GM12878 (cell line): ENCODE results near the gene APPBP2. TPM values are rescaled to one million over a fixed set of nuclear protein-coding genes. Genes with fewer than 3 reads are reported as not detected.

Experiments used
- ATAC-seq: fragments of 200-7000 bp; cut with Tn5 transposase; 3 replicates; pipeline ENCODE4 v1.9.1; 2020; ENCODE audit warnings: mild to moderate bottlenecking, moderate library complexity
- BruUV-seq: library from RNA; stranded (reverse); fragments of 400-500 nt; replicated peaks from 2 replicates; lab custom pipeline; 2021; lab: Mats Ljungman, UMichigan
- CTCF ChIA-PET: fragments of 300-600 bp; sonication (Branson Sonifier 250); formaldehyde crosslinking; extraction: SDS; loops from one replicate; lab custom pipeline; 2021; ENCODE audit warnings: inconsistent platforms; lab: Yijun Ruan, JAX
- POLR2A ChIA-PET: fragments of 350-600 bp; formaldehyde crosslinking; extraction: SDS; loops from one replicate; lab custom pipeline; 2021; ENCODE audit warnings: inconsistent platforms; lab: Charles Lee
- RAD21 ChIA-PET: fragments of 300-600 bp; sonication (Branson Sonifier 250); formaldehyde crosslinking; loops from one replicate; lab custom pipeline; 2023; ENCODE audit warnings: antibody characterized with exemption; ENCODE audit not compliant: unreplicated experiment; lab: Charles Lee
- SMC1A ChIA-PET: fragments of 300-600 bp; sonication (Branson Sonifier 250); formaldehyde crosslinking; loops from one replicate; lab custom pipeline; 2023; ENCODE audit not compliant: unreplicated experiment, uncharacterized antibody; lab: Charles Lee
- DNase-seq: peaks from one replicate; pipeline ENCODE4 v3.0.0-alpha.2; 2011; ENCODE audit warnings: low read depth, low spot score
- FAIRE-seq: peaks from 3 replicates; lab custom pipeline; 2011; peaks lifted over from hg19 to GRCh38; lab: Jason Lieb, UNC
- H2AFZ ChIP-seq: 2 replicates; pipeline ENCODE4 v1.6.0; 2011; ENCODE audit warnings: low read depth, low read length, control low read depth; ENCODE audit not compliant: control insufficient read depth
- H3K27ac ChIP-seq: 2 replicates; pipeline ENCODE4 v1.5.1; 2011; ENCODE audit warnings: control low read depth; ENCODE audit not compliant: control insufficient read depth, insufficient read depth
- H3K27me3 ChIP-seq, 2 experiments: replicated peaks in 1 of 2; 2 replicates each; pipeline versions ENCODE4 v1.6.0 to v1.6.1; 2011; ENCODE audit warnings: low read length in 1 of 2; ENCODE audit not compliant: control insufficient read depth in 2 of 2, insufficient read depth in 2 of 2
- H3K36me3 ChIP-seq, 2 experiments: 2 replicates each; pipeline ENCODE4 v1.5.1; 2011; ENCODE audit warnings: low read length in 1 of 2; ENCODE audit not compliant: control insufficient read depth in 2 of 2, insufficient read depth in 2 of 2
- H3K4me1 ChIP-seq: 2 replicates; pipeline ENCODE4 v1.6.1; 2011; ENCODE audit warnings: mild to moderate bottlenecking, low read length, moderate library complexity, mixed read lengths; ENCODE audit not compliant: control insufficient read depth, insufficient read depth
- H3K4me2 ChIP-seq: 2 replicates; pipeline ENCODE4 v1.6.0; 2011; ENCODE audit warnings: control low read depth; ENCODE audit not compliant: control insufficient read depth, insufficient read depth
- H3K4me3 ChIP-seq: fragments of 200-600 bp; sonication (generic); 2 replicates; pipeline ENCODE4 v1.5.1; 2016
- H3K79me2 ChIP-seq: 2 replicates; pipeline ENCODE4 v1.6.0; 2011; ENCODE audit warnings: low read length; ENCODE audit not compliant: control insufficient read depth, insufficient read depth
- H3K9ac ChIP-seq: 2 replicates; pipeline ENCODE4 v1.8.0; 2011; ENCODE audit warnings: low read length, control low read depth, mixed read lengths; ENCODE audit not compliant: control insufficient read depth, insufficient read depth
- H3K9me3 ChIP-seq: replicated peaks from 3 replicates; pipeline ENCODE4 v1.5.1; 2011; ENCODE audit warnings: mild to moderate bottlenecking, low read length; ENCODE audit not compliant: control insufficient read depth, insufficient read depth
- H4K20me1 ChIP-seq: 2 replicates; pipeline ENCODE4 v1.6.0; 2011; ENCODE audit not compliant: control insufficient read depth, insufficient read depth
- CBX5 ChIP-seq: sonication (generic); IDR thresholded peaks from 2 replicates; pipeline ENCODE4 v1.6.1; 2016; ENCODE audit warnings: low read depth, moderate library complexity, mild to moderate bottlenecking, inconsistent platforms
- CEBPB ChIP-seq, 2 experiments: fragments of 150-350 bp in 1 of 2; IDR thresholded peaks; 2 replicates each; pipeline ENCODE4 v1.6.1; 2012 to 2014; ENCODE audit warnings: low read depth in 2 of 2, low read length in 2 of 2, borderline replicate concordance in 1 of 2, inconsistent platforms in 1 of 2
- CREB1 ChIP-seq: IDR thresholded peaks from 2 replicates; pipeline ENCODE4 v1.6.1; 2012; ENCODE audit warnings: low read depth, mild to moderate bottlenecking, inconsistent platforms
- KLF5 ChIP-seq: fragments of 450-650 bp; IDR thresholded peaks from 2 replicates; pipeline ENCODE4 v1.6.1; 2014; ENCODE audit warnings: mild to moderate bottlenecking; ENCODE audit not compliant: partially characterized antibody
- NBN ChIP-seq: fragments of 450-650 bp; IDR thresholded peaks from 2 replicates; pipeline ENCODE4 v1.6.1; 2016
- NR2C1 ChIP-seq: fragments of 450-650 bp; IDR thresholded peaks from 2 replicates; pipeline ENCODE4 v1.6.1; 2017; ENCODE audit warnings: antibody characterized with exemption, mild to moderate bottlenecking, moderate library complexity
- NR2C2 ChIP-seq: IDR thresholded peaks from 2 replicates; pipeline ENCODE4 v1.6.1; 2011; ENCODE audit warnings: borderline replicate concordance, low read depth; ENCODE audit not compliant: control insufficient read depth, insufficient read length
- RFX5 ChIP-seq: IDR thresholded peaks from 2 replicates; pipeline ENCODE4 v1.6.1; 2011; ENCODE audit warnings: low read depth, low read length, improper control_type of control experiment
- RUNX3 ChIP-seq: IDR thresholded peaks from 2 replicates; pipeline ENCODE4 v1.6.1; 2012; ENCODE audit warnings: low read length, inconsistent platforms
- SMC3 ChIP-seq: IDR thresholded peaks from 2 replicates; pipeline ENCODE4 v1.6.1; 2011; ENCODE audit warnings: low read length, improper control_type of control experiment, borderline replicate concordance
- SREBF2 ChIP-seq: IDR thresholded peaks from 2 replicates; pipeline ENCODE4 v1.6.1; 2012; ENCODE audit warnings: mild to moderate bottlenecking, low read length
- ZSCAN29 ChIP-seq: fragments of 450-650 bp; IDR thresholded peaks from 2 replicates; pipeline ENCODE4 v1.6.1; 2017; ENCODE audit warnings: mild to moderate bottlenecking, moderate library complexity
- WGBS: methylation state at CpG from one replicate; pipeline ENCODE4 v1.1.6; 2016; ENCODE audit warnings: low lambda C conversion rate; ENCODE audit not compliant: insufficient replicate concordance, insufficient coverage; ENCODE audit errors: missing lambda C conversion rate; 5-methylcytosine and 5-hydroxymethylcytosine counted together
- in situ Hi-C: fragments of 300-500 bp; cut with MboI; formaldehyde crosslinking; loops from 9 replicates; pipeline ENCODE4 v1.14.3; 2018; ENCODE audit warnings: mixed read lengths
- intact Hi-C: fragments of 100-400 bp; cut with micrococcal nuclease; formaldehyde crosslinking; loops from one replicate; pipeline ENCODE4 v1.14.2; 2022; ENCODE audit not compliant: unreplicated experiment
- polyA plus RNA-seq, 11 experiments: library from polyadenylated mRNA; depleted of rRNA in 4 of 11; unstranded in 6 of 11; stranded (reverse) in 5 of 11; fragments of >200 nt; fragmentation: Nextera tagmentation in 4 of 11; fragmentation: Illumina TruSeq in 1 of 11; extraction: Ambion mirVana in 4 of 11; extraction: Trizol in 1 of 11; gene quantifications; 1 replicate in 1 of 11; 2 replicates in 10 of 11; pipeline versions ENCODE4 v1.2.1 to v1.2.3, GENCODE V29; 2011 to 2016; ENCODE audit warnings: inconsistent platforms in 2 of 11, missing spikeins in 2 of 11, low read depth in 1 of 11
- total RNA-seq, 4 experiments: library from RNA; depleted of rRNA in 3 of 4; stranded (reverse); fragments of >200 nt in 3 of 4; fragmentation: Illumina TruSeq in 1 of 4; extraction: Trizol in 1 of 4; gene quantifications; 2 replicates each; pipeline versions ENCODE4 v1.2.1 to v1.2.3, GENCODE V29; 2013 to 2021
- TF ChIP-seq, protein P1 (sequence below): fragments of 450-650 bp; IDR thresholded peaks from 2 replicates; pipeline ENCODE4 v1.6.1; 2018; ENCODE audit warnings: borderline replicate concordance, mild to moderate bottlenecking; ENCODE audit not compliant: partially characterized antibody
- TF ChIP-seq, protein P2 (sequence below): fragments of 450-650 bp; IDR thresholded peaks from 2 replicates; pipeline ENCODE4 v1.6.1; 2017; ENCODE audit warnings: low read depth, mild to moderate bottlenecking, moderate library complexity
- TF ChIP-seq, protein P3 (sequence below): fragments of 450-650 bp; formaldehyde crosslinking; IDR thresholded peaks from 2 replicates; pipeline ENCODE4 v1.4.0; 2020; ENCODE audit warnings: mild to moderate bottlenecking, moderate library complexity

Gene APPBP2
- total and polyA plus RNA-seq, 10 of the 15 experiments (the other 5 are each of a cell fraction or from before 2014, with no cell fraction given) = 4.3 to 30.8 (median 13.1) TPM

DNA sequence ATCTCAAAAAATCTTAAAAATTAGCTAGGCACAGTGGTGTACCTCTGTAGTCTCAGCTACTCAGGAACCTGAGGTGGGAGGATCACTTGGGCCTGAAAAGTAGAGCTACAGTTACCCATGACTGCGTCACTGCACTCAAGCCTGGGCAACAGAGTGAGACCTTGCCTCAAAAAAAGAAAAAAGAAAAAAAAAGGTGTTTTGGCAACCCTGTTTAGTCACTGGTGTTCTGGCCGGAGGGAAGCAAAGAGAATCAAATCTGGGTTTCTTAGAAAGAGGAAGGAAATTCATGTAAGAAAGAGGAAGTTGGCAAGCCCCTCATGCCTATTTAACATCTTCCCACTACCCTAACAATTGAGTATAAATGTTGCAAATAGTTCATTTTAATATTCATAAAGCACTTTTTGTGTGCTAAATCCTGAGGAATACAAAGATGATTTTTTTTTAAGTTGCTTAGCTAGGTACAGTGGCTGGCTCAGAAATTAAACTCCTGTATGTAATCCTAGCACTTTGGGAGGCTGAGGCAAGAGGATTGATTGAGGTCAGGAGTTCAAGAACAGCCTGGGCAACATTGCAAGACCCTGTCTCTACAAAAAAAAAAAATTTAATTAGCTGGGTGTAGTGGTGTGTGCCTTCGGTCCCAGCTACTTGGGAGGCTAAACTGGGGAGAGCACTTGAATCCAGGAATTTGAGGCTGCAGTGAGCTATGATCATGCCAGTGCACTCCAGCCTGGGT is 127.6 kb downstream of the APPBP2 start (continued):
- TF ChIP-seq RFX5 (no peak), CREB1 (no peak)
- TF ChIP-seq, all 136 proteins: peak for 18

DNA sequence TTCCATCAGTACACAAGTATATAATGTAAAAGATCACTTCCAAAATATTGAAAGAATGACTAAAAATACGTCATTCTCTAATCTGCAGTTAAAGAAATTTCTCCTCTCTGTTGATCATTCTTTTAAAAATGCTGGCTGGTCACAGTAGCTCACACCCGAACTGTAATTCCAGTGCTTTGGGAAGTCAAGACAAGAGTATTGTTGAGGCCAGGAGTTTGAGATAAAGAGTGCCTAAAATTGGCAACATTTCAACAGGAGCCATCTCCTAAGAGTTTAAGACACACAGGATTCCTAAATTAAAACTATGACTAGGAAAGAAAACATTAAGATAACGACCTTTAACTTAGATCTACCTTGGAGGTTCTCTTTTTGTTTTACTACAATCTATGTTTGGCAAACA is 129.6 kb downstream of the APPBP2 start:
- ChIA-PET POLR2A (interaction anchor here (0.6 to 1.9 kb wide), 4 partner anchors 10 to 446 kb away, joined by 5 to 10 read pairs (median 6); no protein-coding TSS in a partner anchor), CTCF (interaction anchor here (0.6 to 1.9 kb wide), 3 partner anchors 25 to 165 kb away, joined by 3 to 5 read pairs (median 5); no protein-coding TSS in a partner anchor), SMC1A (interaction anchor here (0.6 to 3.9 kb wide), 7 partner anchors 8 to 305 kb away, joined by 3 to 32 read pairs (median 3); no protein-coding TSS in a partner anchor), RAD21 (interaction anchor here (0.5 to 4.6 kb wide), 3 partner anchors 9 to 164 kb away, joined by 3 to 23 read pairs (median 7); no protein-coding TSS in a partner anchor)
- DNase-seq (no peak), FAIRE-seq (no peak), ATAC-seq (no peak)
- BruUV-seq = no TSS peak
- no peaks in the 10 kb centered on the region for H3K9me3 ChIP-seq
- intact Hi-C loops = no loop called here
- in situ Hi-C loops = no loop called here
- peaks cover 7% of the 10 kb centered on the region for H3K4me1 ChIP-seq
- H3K36me3 ChIP-seq = no peaks in the 10 kb centered on the region
- no peak overlapping the region for H3K9ac ChIP-seq
- H3K27ac ChIP-seq = no peak overlapping the region
- no peak overlapping the region for H3K4me3 ChIP-seq
- H3K4me2 ChIP-seq = no peak overlapping the region
- H2AFZ ChIP-seq = no peak overlapping the region
- H3K27me3 ChIP-seq = no peaks in the 10 kb centered on the region
- H4K20me1 ChIP-seq = no peaks in the 10 kb centered on the region
- WGBS = 92% methylated on average over 3 of the region's 3 CpGs
- H3K79me2 ChIP-seq = peaks cover 4% of the 10 kb centered on the region
- no peak for TF ChIP-seq RUNX3
- no peak for TF ChIP-seq SMC3
- TF ChIP-seq SREBF2 = no peak
- no peak for TF ChIP-seq NR2C2
- TF ChIP-seq, protein P1, sequence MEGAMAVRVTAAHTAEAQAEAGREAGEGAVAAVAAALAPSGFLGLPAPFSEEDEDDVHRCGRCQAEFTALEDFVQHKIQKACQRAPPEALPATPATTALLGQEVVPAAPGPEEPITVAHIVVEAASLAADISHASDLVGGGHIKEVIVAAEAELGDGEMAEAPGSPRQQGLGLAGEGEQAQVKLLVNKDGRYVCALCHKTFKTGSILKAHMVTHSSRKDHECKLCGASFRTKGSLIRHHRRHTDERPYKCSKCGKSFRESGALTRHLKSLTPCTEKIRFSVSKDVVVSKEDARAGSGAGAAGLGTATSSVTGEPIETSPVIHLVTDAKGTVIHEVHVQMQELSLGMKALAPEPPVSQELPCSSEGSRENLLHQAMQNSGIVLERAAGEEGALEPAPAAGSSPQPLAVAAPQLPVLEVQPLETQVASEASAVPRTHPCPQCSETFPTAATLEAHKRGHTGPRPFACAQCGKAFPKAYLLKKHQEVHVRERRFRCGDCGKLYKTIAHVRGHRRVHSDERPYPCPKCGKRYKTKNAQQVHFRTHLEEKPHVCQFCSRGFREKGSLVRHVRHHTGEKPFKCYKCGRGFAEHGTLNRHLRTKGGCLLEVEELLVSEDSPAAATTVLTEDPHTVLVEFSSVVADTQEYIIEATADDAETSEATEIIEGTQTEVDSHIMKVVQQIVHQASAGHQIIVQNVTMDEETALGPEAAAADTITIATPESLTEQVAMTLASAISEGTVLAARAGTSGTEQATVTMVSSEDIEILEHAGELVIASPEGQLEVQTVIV = no peak
- TF ChIP-seq KLF5 = no peak
- TF ChIP-seq, protein P2, sequence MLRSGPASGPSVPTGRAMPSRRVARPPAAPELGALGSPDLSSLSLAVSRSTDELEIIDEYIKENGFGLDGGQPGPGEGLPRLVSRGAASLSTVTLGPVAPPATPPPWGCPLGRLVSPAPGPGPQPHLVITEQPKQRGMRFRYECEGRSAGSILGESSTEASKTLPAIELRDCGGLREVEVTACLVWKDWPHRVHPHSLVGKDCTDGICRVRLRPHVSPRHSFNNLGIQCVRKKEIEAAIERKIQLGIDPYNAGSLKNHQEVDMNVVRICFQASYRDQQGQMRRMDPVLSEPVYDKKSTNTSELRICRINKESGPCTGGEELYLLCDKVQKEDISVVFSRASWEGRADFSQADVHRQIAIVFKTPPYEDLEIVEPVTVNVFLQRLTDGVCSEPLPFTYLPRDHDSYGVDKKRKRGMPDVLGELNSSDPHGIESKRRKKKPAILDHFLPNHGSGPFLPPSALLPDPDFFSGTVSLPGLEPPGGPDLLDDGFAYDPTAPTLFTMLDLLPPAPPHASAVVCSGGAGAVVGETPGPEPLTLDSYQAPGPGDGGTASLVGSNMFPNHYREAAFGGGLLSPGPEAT = no peak
- no peak for TF ChIP-seq CEBPB (IDR thresholded peaks at IDR 0.05; ENCODE audit: borderline replicate concordance in 1 of 2, low read depth in 2 of 2, low read length in 2 of 2)
- TF ChIP-seq NR2C1 = no peak
- TF ChIP-seq, protein P3, sequence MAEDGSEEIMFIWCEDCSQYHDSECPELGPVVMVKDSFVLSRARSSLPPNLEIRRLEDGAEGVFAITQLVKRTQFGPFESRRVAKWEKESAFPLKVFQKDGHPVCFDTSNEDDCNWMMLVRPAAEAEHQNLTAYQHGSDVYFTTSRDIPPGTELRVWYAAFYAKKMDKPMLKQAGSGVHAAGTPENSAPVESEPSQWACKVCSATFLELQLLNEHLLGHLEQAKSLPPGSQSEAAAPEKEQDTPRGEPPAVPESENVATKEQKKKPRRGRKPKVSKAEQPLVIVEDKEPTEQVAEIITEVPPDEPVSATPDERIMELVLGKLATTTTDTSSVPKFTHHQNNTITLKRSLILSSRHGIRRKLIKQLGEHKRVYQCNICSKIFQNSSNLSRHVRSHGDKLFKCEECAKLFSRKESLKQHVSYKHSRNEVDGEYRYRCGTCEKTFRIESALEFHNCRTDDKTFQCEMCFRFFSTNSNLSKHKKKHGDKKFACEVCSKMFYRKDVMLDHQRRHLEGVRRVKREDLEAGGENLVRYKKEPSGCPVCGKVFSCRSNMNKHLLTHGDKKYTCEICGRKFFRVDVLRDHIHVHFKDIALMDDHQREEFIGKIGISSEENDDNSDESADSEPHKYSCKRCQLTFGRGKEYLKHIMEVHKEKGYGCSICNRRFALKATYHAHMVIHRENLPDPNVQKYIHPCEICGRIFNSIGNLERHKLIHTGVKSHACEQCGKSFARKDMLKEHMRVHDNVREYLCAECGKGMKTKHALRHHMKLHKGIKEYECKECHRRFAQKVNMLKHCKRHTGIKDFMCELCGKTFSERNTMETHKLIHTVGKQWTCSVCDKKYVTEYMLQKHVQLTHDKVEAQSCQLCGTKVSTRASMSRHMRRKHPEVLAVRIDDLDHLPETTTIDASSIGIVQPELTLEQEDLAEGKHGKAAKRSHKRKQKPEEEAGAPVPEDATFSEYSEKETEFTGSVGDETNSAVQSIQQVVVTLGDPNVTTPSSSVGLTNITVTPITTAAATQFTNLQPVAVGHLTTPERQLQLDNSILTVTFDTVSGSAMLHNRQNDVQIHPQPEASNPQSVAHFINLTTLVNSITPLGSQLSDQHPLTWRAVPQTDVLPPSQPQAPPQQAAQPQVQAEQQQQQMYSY (CRISPR knock-in tag) = no peak
- TF ChIP-seq CBX5 = no peak
- TF ChIP-seq ZSCAN29 = no peak
- no peak for TF ChIP-seq NBN
